HepG2 (cell line): ENCODE measurements around the gene SALL4. TPM values are rescaled to one million over a fixed set of nuclear protein-coding genes. Genes with fewer than 3 reads are reported as not detected.

ENCODE experiments used
- ATAC-seq: fragments of 200-7000 bp; cut with Tn5 transposase; 3 replicates; pipeline ENCODE4 v1.9.1; 2020; ENCODE audit warnings: mild to moderate bottlenecking, moderate library complexity
- BruUV-seq: library from RNA; stranded (reverse); fragments of 400-500 nt; replicated peaks from 2 replicates; lab custom pipeline; 2021; lab: Mats Ljungman, UMichigan
- CTCF ChIA-PET: fragments of 300-600 bp; formaldehyde crosslinking; extraction: SDS; loops from one replicate; lab custom pipeline; 2021; ENCODE audit warnings: low total read pairs, inconsistent platforms, low intra/inter-chr PET ratio; lab: Yijun Ruan, JAX
- POLR2A ChIA-PET: fragments of 350-600 bp; sonication (Branson Sonifier 250); formaldehyde crosslinking; loops from one replicate; lab custom pipeline; 2020; ENCODE audit warnings: antibody characterized with exemption, inconsistent platforms; lab: Yijun Ruan, JAX
- DNase-seq: peaks from one replicate; pipeline ENCODE4 v3.0.0-alpha.2; 2015; ENCODE audit warnings: low spot score
- FAIRE-seq: peaks from 3 replicates; lab custom pipeline; 2011; peaks lifted over from hg19 to GRCh38; lab: Jason Lieb, UNC
- H2AFZ ChIP-seq: one replicate; pipeline ENCODE4 v1.6.1; 2011; ENCODE audit warnings: low read length, inconsistent platforms
- H3K27ac ChIP-seq: fragments of 300-600 bp; 3 replicates; pipeline ENCODE4 v1.8.0; 2011; ENCODE audit warnings: mixed run types, mild to moderate bottlenecking, mixed read lengths, low read length, inconsistent platforms; ENCODE audit not compliant: insufficient read depth; ENCODE audit errors: extremely low read length
- H3K27me3 ChIP-seq, 2 experiments: fragments of 200-600 bp in 1 of 2; 2 replicates in 1 of 2; 3 replicates in 1 of 2; pipeline versions ENCODE4 v1.6.0 to v1.8.0; 2011; ENCODE audit warnings: low read length in 2 of 2, mild to moderate bottlenecking in 2 of 2, moderate library complexity in 2 of 2, inconsistent platforms in 1 of 2; ENCODE audit not compliant: insufficient read depth in 2 of 2, control insufficient read depth in 1 of 2
- H3K36me3 ChIP-seq, 2 experiments: fragments of 200-600 bp in 1 of 2; replicated peaks in 1 of 2; 2 replicates in 1 of 2; 3 replicates in 1 of 2; pipeline versions ENCODE4 v1.5.1 to v1.8.0; 2011; ENCODE audit warnings: low read length in 2 of 2, inconsistent platforms in 1 of 2; ENCODE audit not compliant: insufficient read depth in 2 of 2, control insufficient read depth in 1 of 2
- H3K4me1 ChIP-seq: 2 replicates; pipeline ENCODE4 v1.5.1; 2012; ENCODE audit warnings: low read length, inconsistent platforms; ENCODE audit not compliant: insufficient read depth
- H3K4me2 ChIP-seq: 2 replicates; pipeline ENCODE4 v1.6.0; 2011; ENCODE audit warnings: low read depth, low read length, inconsistent platforms
- H3K4me3 ChIP-seq, 3 experiments: fragments of 200-600 bp in 1 of 3; sonication (generic), shearing (Covaris generic) in 1 of 3; replicated peaks in 1 of 3; 2 replicates each; pipeline ENCODE4 v1.5.1; 2011 to 2016; ENCODE audit warnings: low read length in 3 of 3, inconsistent platforms in 2 of 3, low read depth in 2 of 3, mild to moderate bottlenecking in 2 of 3, control low read depth in 1 of 3, mixed read lengths in 1 of 3; ENCODE audit not compliant: insufficient read depth in 1 of 3
- H3K79me2 ChIP-seq: one replicate; pipeline ENCODE4 v1.6.1; 2011; ENCODE audit warnings: low read length, inconsistent platforms; ENCODE audit not compliant: insufficient read depth
- H3K9ac ChIP-seq: 2 replicates; pipeline ENCODE4 v1.6.0; 2011; ENCODE audit warnings: mild to moderate bottlenecking, low read depth, low read length, inconsistent platforms; ENCODE audit not compliant: insufficient read depth
- H3K9me3 ChIP-seq: 2 replicates; pipeline ENCODE4 v1.5.1; 2012; ENCODE audit warnings: mild to moderate bottlenecking, low read length
- H4K20me1 ChIP-seq: 2 replicates; pipeline ENCODE4 v1.6.0; 2011; ENCODE audit warnings: inconsistent platforms, mild to moderate bottlenecking, low read length, moderate library complexity; ENCODE audit not compliant: insufficient read depth
- GMEB1 ChIP-seq: sonication (generic); formaldehyde crosslinking; IDR thresholded peaks from 2 replicates; pipeline ENCODE4 v1.5.1; 2020; ENCODE audit warnings: missing genetic modification reagents, mild to moderate bottlenecking, borderline replicate concordance
- LCORL ChIP-seq, 2 experiments: fragments of 450-650 bp in 1 of 2; sonication (generic) in 1 of 2; formaldehyde crosslinking in 1 of 2; IDR thresholded peaks; 2 replicates each; pipeline versions ENCODE4 v1.5.0 to v1.6.1; 2017 to 2020; ENCODE audit warnings: antibody characterized with exemption in 1 of 2, missing genetic modification reagents in 1 of 2
- MED8 ChIP-seq: sonication (generic); formaldehyde crosslinking; IDR thresholded peaks from 2 replicates; pipeline ENCODE4 v1.8.1; 2023; ENCODE audit warnings: mild to moderate bottlenecking, missing genetic modification reagents; ENCODE audit not compliant: insufficient replicate concordance
- PAXIP1 ChIP-seq: sonication (generic); formaldehyde crosslinking; conservative IDR thresholded peaks from 2 replicates; pipeline ENCODE4 v1.4.0; 2020; ENCODE audit warnings: mild to moderate bottlenecking, missing genetic modification reagents, moderate library complexity
- RCOR2 ChIP-seq: IDR thresholded peaks from 2 replicates; pipeline ENCODE4 v1.6.1; 2016; ENCODE audit warnings: missing biosample characterization, missing genetic modification reagents
- ZBTB44 ChIP-seq: sonication (generic); formaldehyde crosslinking; IDR thresholded peaks from 2 replicates; pipeline ENCODE4 v1.4.0; 2020; ENCODE audit warnings: missing genetic modification reagents
- ZNF556 ChIP-seq: sonication (generic); formaldehyde crosslinking; IDR thresholded peaks from 2 replicates; pipeline ENCODE4 v1.4.0; 2020; ENCODE audit warnings: mild to moderate bottlenecking, missing genetic modification reagents, borderline replicate concordance
- ZNF770 ChIP-seq: sonication (generic); formaldehyde crosslinking; IDR thresholded peaks from 2 replicates; pipeline ENCODE4 v1.5.0; 2020; ENCODE audit warnings: mild to moderate bottlenecking, missing genetic modification reagents
- ZSCAN25 ChIP-seq: sonication (generic); formaldehyde crosslinking; IDR thresholded peaks from 2 replicates; pipeline ENCODE4 v1.8.0; 2022; ENCODE audit warnings: mild to moderate bottlenecking, missing genetic modification reagents
- ZXDC ChIP-seq: sonication (generic); formaldehyde crosslinking; IDR thresholded peaks from 2 replicates; pipeline ENCODE4 v1.5.0; 2020; ENCODE audit warnings: mild to moderate bottlenecking, missing genetic modification reagents
- WGBS: methylation state at CpG from one replicate; pipeline ENCODE4 v1.1.6; 2017; ENCODE audit warnings: low lambda C conversion rate; 5-methylcytosine and 5-hydroxymethylcytosine counted together
- in situ Hi-C: cut with HindIII; loops from 2 replicates; pipeline ENCODE4 v1.10.0; 2017; ENCODE audit warnings: low pct_unique_long_range_greater_than_20kb; ENCODE audit not compliant: extremely low pct_ligation_motif_present
- intact Hi-C: fragments of 100-400 bp; cut with micrococcal nuclease; formaldehyde crosslinking; loops from one replicate; pipeline ENCODE4 v1.10.0; 2022; ENCODE audit not compliant: unreplicated experiment
- polyA plus RNA-seq, 8 experiments: library from polyadenylated mRNA; depleted of rRNA in 3 of 8; stranded (reverse) in 7 of 8; unstranded in 1 of 8; fragments of >200 nt; fragmentation: Illumina TruSeq in 4 of 8; extraction: Trizol in 4 of 8; gene quantifications; 2 replicates each; pipeline versions ENCODE4 v1.2.1 to v1.2.3, GENCODE V29; 2011 to 2016; ENCODE audit warnings: low read depth in 4 of 8, missing spikeins in 1 of 8, mixed read lengths in 1 of 8; ENCODE audit not compliant: insufficient read depth in 1 of 8
- total RNA-seq, 5 experiments: library from RNA; depleted of rRNA; stranded (reverse); fragments of >200 nt; fragmentation: Illumina TruSeq; extraction: Trizol; gene quantifications; 2 replicates each; pipeline ENCODE4 v1.2.3, GENCODE V29; 2016; ENCODE audit warnings: low read depth in 1 of 5

SALL4 gene
- total and polyA plus RNA-seq, 2 of the 13 experiments (the other 11 are each of a cell fraction or from before 2014, with no cell fraction given): 0.33 to 1.8 TPM

- Histone ChIP-seq H3K4me1 (peaks cover 62% of the 10 kb centered on the region), H3K4me2 (peak overlapping the region; percentile 51), H3K27ac (peak overlapping the region; percentile 54), H2AFZ (no peak overlapping the region), H3K79me2 (peaks cover 20% of the 10 kb centered on the region), H3K9ac (peak overlapping the region; percentile 55), H3K36me3 (0 out of 5 replicates have a peak, but pooled peaks cover 0 to 2% of the 10 kb centered on the region in 2 experiments), H4K20me1 (no peaks in the 10 kb centered on the region), H3K9me3 (no peaks in the 10 kb centered on the region), H3K27me3 (no peaks in the 10 kb centered on the region), H3K4me3 (no peak overlapping the region)
- 38% methylated on average over 9 of the region's 9 CpGs for WGBS
- intact Hi-C loops: no loop called here
- ATAC-seq: peak; percentile 64
- ChIA-PET POLR2A (no interaction called here), CTCF (no interaction called here)
- FAIRE-seq: peak; percentile 58
- no TSS peak for BruUV-seq
- in situ Hi-C loops: loop anchor here (10.0 kb wide), 1 partner anchor 48 kb away; no protein-coding TSS in a partner anchor
- DNase-seq: peak; percentile 71
- TF ChIP-seq ZNF556 (CRISPR knock-in tag) (0 out of 2 replicates have a peak, but pooled peaks have one; percentile 28), RCOR2 (CRISPR knock-in tag) (0 out of 2 replicates have a peak, but pooled peaks have one; percentile 30), PAXIP1 (CRISPR knock-in tag) (peak; percentile 62; the same call in 1 of the 2 replicates), ZBTB44 (CRISPR knock-in tag) (no peak), ZSCAN25 (CRISPR knock-in tag) (no peak), LCORL (IDR thresholded peaks at IDR 0.05) (no peak), LCORL (CRISPR knock-in tag; IDR thresholded peaks at IDR 0.05) (peak; percentile 45; the same call in 1 of the 2 replicates), ZXDC (CRISPR knock-in tag) (no peak), GMEB1 (CRISPR knock-in tag) (0 out of 2 replicates have a peak, but pooled peaks have one; percentile 30), MED8 (CRISPR knock-in tag) (no peak), ZNF770 (CRISPR knock-in tag) (peak; percentile 81)
Measured at GRCh38 chr20:51752343-51752951, 49.9 kb downstream of the SALL4 start.
